IMR-90 (cell line): ENCODE data around the gene MTF1. TPM values are rescaled to one million over a fixed set of nuclear protein-coding genes. Genes with fewer than 3 reads are reported as not detected.
"Not testable (repeated sequence)": the region's sequence is repeated elsewhere in the genome, so short reads cannot be mapped to it uniquely, and the experiment has no call there.

Source experiments
- ATAC-seq: fragments of 200-7000 bp; cut with Tn5 transposase; 2 replicates; pipeline ENCODE4 v1.9.1; 2020; ENCODE audit warnings: low read depth, mild to moderate bottlenecking, moderate library complexity
- BruUV-seq: library from RNA; stranded (reverse); fragments of 400-500 nt; replicated peaks from 2 replicates; lab custom pipeline; 2021; lab: Mats Ljungman, UMichigan
- CTCF ChIA-PET: fragments of 300-600 bp; formaldehyde crosslinking; extraction: SDS; loops from one replicate; lab custom pipeline; 2021; ENCODE audit warnings: antibody characterized with exemption; lab: Yijun Ruan, JAX
- POLR2A ChIA-PET: fragments of 300-600 bp; sonication (Branson Sonifier 250); formaldehyde crosslinking; loops from one replicate; lab custom pipeline; 2022; ENCODE audit warnings: antibody characterized with exemption; ENCODE audit not compliant: unreplicated experiment; lab: Charles Lee
- DNase-seq: peaks from one replicate; pipeline ENCODE4 v3.0.0; 2013
- H2AFZ ChIP-seq: replicated peaks from 2 replicates; pipeline ENCODE3; 2013; ENCODE audit warnings: low read length, mild to moderate bottlenecking; ENCODE audit not compliant: poor library complexity
- H2AK5ac ChIP-seq: 2 replicates; pipeline ENCODE4 v1.6.1; 2013; ENCODE audit warnings: low read depth, low read length, inconsistent platforms
- H2AK9ac ChIP-seq: replicated peaks from 2 replicates; pipeline ENCODE3; 2013; ENCODE audit warnings: mild to moderate bottlenecking, low read depth, low read length, moderate library complexity; ENCODE audit not compliant: poor library complexity
- H2BK120ac ChIP-seq: 2 replicates; pipeline ENCODE4 v1.6.1; 2013; ENCODE audit warnings: low read depth, low read length, inconsistent platforms
- H2BK15ac ChIP-seq: 3 replicates; pipeline ENCODE4 v1.6.1; 2013; ENCODE audit warnings: low read depth, low read length, inconsistent platforms
- H2BK20ac ChIP-seq: 2 replicates; pipeline ENCODE4 v1.6.1; 2013; ENCODE audit warnings: low read depth, mild to moderate bottlenecking, inconsistent platforms, low read length, moderate library complexity
- H2BK5ac ChIP-seq: 2 replicates; pipeline ENCODE4 v1.6.1; 2013; ENCODE audit warnings: mild to moderate bottlenecking, low read depth, low read length, inconsistent platforms; ENCODE audit not compliant: poor library complexity, severe bottlenecking
- H3K14ac ChIP-seq: replicated peaks from 2 replicates; pipeline ENCODE4 v1.6.1; 2013; ENCODE audit warnings: low read depth, low read length, inconsistent platforms
- H3K18ac ChIP-seq: 2 replicates; pipeline ENCODE4 v1.6.1; 2013; ENCODE audit warnings: low read depth, low read length, control low read depth
- H3K23ac ChIP-seq: 2 replicates; pipeline ENCODE4 v1.6.1; 2013; ENCODE audit warnings: low read depth, low read length, inconsistent platforms
- H3K27ac ChIP-seq: 2 replicates; pipeline ENCODE4 v1.5.1; 2013; ENCODE audit warnings: mild to moderate bottlenecking, control low read depth, low read length; ENCODE audit not compliant: insufficient read depth
- H3K27me3 ChIP-seq: 2 replicates; pipeline ENCODE4 v1.6.1; 2013; ENCODE audit warnings: low read length; ENCODE audit not compliant: control insufficient read depth, insufficient read depth
- H3K36me3 ChIP-seq: 2 replicates; pipeline ENCODE4 v1.6.1; 2013; ENCODE audit warnings: low read length, mixed read lengths; ENCODE audit not compliant: control insufficient read depth, insufficient read depth
- H3K4ac ChIP-seq: 2 replicates; pipeline ENCODE4 v1.6.1; 2013; ENCODE audit warnings: low read depth, low read length, inconsistent platforms
- H3K4me1 ChIP-seq: 2 replicates; pipeline ENCODE4 v1.6.1; 2013; ENCODE audit warnings: low read length, mixed read lengths; ENCODE audit not compliant: control insufficient read depth, insufficient read depth
- H3K4me2 ChIP-seq: 2 replicates; pipeline ENCODE4 v1.6.1; 2013; ENCODE audit warnings: low read depth, mild to moderate bottlenecking, control low read depth, low read length, moderate library complexity
- H3K4me3 ChIP-seq: 2 replicates; pipeline ENCODE4 v1.5.1; 2013; ENCODE audit warnings: low read depth, mild to moderate bottlenecking, control low read depth, low read length, moderate library complexity; ENCODE audit not compliant: insufficient read depth
- H3K56ac ChIP-seq: 2 replicates; pipeline ENCODE4 v1.6.1; 2013; ENCODE audit warnings: low read length, inconsistent platforms; ENCODE audit not compliant: insufficient read depth; ENCODE audit errors: extremely low read depth
- H3K79me1 ChIP-seq, 2 experiments: 2 replicates each; pipeline ENCODE4 v1.6.1; 2013; ENCODE audit warnings: low read length in 2 of 2, inconsistent platforms in 1 of 2, low read depth in 1 of 2
- H3K9ac ChIP-seq: 2 replicates; pipeline ENCODE4 v1.6.1; 2013; ENCODE audit warnings: low read depth, low read length, control low read depth
- H3K9me1 ChIP-seq: 2 replicates; pipeline ENCODE4 v1.6.1; 2013; ENCODE audit warnings: low read length, inconsistent platforms; ENCODE audit not compliant: insufficient read depth
- H3K9me3 ChIP-seq: 2 replicates; pipeline ENCODE4 v1.6.1; 2013; ENCODE audit warnings: low read length; ENCODE audit not compliant: control insufficient read depth, insufficient read depth
- H4K20me1 ChIP-seq: 2 replicates; pipeline ENCODE4 v1.6.1; 2013; ENCODE audit warnings: low read length, inconsistent platforms; ENCODE audit not compliant: insufficient read depth
- H4K5ac ChIP-seq: 2 replicates; pipeline ENCODE4 v1.6.1; 2013; ENCODE audit warnings: mild to moderate bottlenecking, low read depth, low read length, control low read depth
- H4K8ac ChIP-seq, 2 experiments: 2 replicates each; pipeline ENCODE4 v1.6.1; 2013; ENCODE audit warnings: low read depth in 2 of 2, low read length in 2 of 2, control low read depth in 1 of 2, inconsistent platforms in 1 of 2
- H4K91ac ChIP-seq: 2 replicates; pipeline ENCODE4 v1.6.1; 2013; ENCODE audit warnings: low read depth, low read length, inconsistent platforms; ENCODE audit not compliant: insufficient read depth
- dilution Hi-C: fragments of 300-500 bp; cut with HindIII; formaldehyde crosslinking; loops from one replicate; pipeline ENCODE4 v1.14.3; 2018; ENCODE audit warnings: low sequenced_read_pairs; ENCODE audit not compliant: unreplicated experiment
- in situ Hi-C: fragments of 300-500 bp; cut with MboI; formaldehyde crosslinking; loops from 3 replicates; pipeline ENCODE4 v1.14.3; 2019; ENCODE audit warnings: low sequenced_read_pairs, inconsistent platforms, mixed read lengths
- intact Hi-C: fragments of 100-400 bp; cut with micrococcal nuclease; formaldehyde crosslinking; loops from 2 replicates; pipeline ENCODE4 v1.10.0; 2022
- polyA plus RNA-seq, 3 experiments: library from polyadenylated mRNA; depleted of rRNA; stranded (reverse); fragments of >200 nt; gene quantifications; 2 replicates each; pipeline ENCODE4 v1.2.3, GENCODE V29; 2012; ENCODE audit warnings: low replicate concordance in 1 of 3
- total RNA-seq: library from RNA; depleted of rRNA; stranded (reverse); fragments of >200 nt; gene quantifications from 2 replicates; pipeline ENCODE4 v1.2.3, GENCODE V29; 2012

MTF1 gene
- total and polyA plus RNA-seq, 2 of the 4 experiments (the other 2 are of a cell fraction): 2.3 to 4.7 TPM

GRCh38 chr1:37771440-37771839 lies 88.0 kb downstream of the MTF1 start:
- H2BK20ac ChIP-seq, H3K27me3 ChIP-seq, H3K56ac ChIP-seq, H4K8ac ChIP-seq, H3K9me3 ChIP-seq, H4K91ac ChIP-seq, H2BK15ac ChIP-seq, dilution Hi-C loops, H2BK5ac ChIP-seq, H4K20me1 ChIP-seq, intact Hi-C loops, H3K18ac ChIP-seq, H3K79me1 ChIP-seq, H2BK120ac ChIP-seq, CTCF ChIA-PET, H2AK9ac ChIP-seq, ATAC-seq, DNase-seq, H3K4me2 ChIP-seq, in situ Hi-C loops, BruUV-seq, H4K5ac ChIP-seq, H3K4ac ChIP-seq, H3K4me3 ChIP-seq, POLR2A ChIA-PET, H3K14ac ChIP-seq, H2AK5ac ChIP-seq, H3K23ac ChIP-seq, H2AFZ ChIP-seq, H3K36me3 ChIP-seq, H3K9ac ChIP-seq, H3K4me1 ChIP-seq, H3K9me1 ChIP-seq, H3K27ac ChIP-seq: not testable (repeated sequence)
